Panc1 (cell line): ENCODE results near the gene GRID2. TPM values are rescaled to one million over a fixed set of nuclear protein-coding genes. Genes with fewer than 3 reads are reported as not detected.
A peak's percentile ranks its signal among the peaks of the same experiment; 100 is the strongest.

ENCODE experiments used
- ATAC-seq: fragments of 200-7000 bp; cut with Tn5 transposase; 2 replicates; pipeline ENCODE4 v1.9.1; 2020; ENCODE audit warnings: mild to moderate bottlenecking, moderate library complexity
- BruUV-seq: library from RNA; stranded (reverse); fragments of 400-500 nt; replicated peaks from 2 replicates; lab custom pipeline; 2021; lab: Mats Ljungman, UMichigan
- CTCF ChIA-PET: fragments of 300-600 bp; sonication (Branson Sonifier 250); formaldehyde crosslinking; loops from one replicate; lab custom pipeline; 2022; ENCODE audit warnings: antibody characterized with exemption; lab: Charles Lee
- POLR2A ChIA-PET: fragments of 300-600 bp; sonication (Branson Sonifier 250); formaldehyde crosslinking; loops from one replicate; lab custom pipeline; 2022; ENCODE audit warnings: antibody characterized with exemption; lab: Charles Lee
- DNase-seq: peaks from one replicate; pipeline ENCODE4 v3.0.0-alpha.2; 2010; ENCODE audit warnings: low read depth, low spot score
- H3K27ac ChIP-seq: 2 replicates; pipeline ENCODE4 v1.5.1; 2011; ENCODE audit warnings: mild to moderate bottlenecking, low read length, inconsistent platforms
- H3K27me3 ChIP-seq: fragments of 200-500 bp; sonication (Bioruptor generic); 2 replicates; pipeline ENCODE4 v1.6.0; 2014; ENCODE audit warnings: low read length, inconsistent platforms; ENCODE audit not compliant: control insufficient read depth, insufficient read depth
- H3K36me3 ChIP-seq: fragments of 200-500 bp; sonication (Bioruptor generic); 2 replicates; pipeline ENCODE4 v1.5.1; 2014; ENCODE audit warnings: inconsistent platforms, mild to moderate bottlenecking, low read length, moderate library complexity; ENCODE audit not compliant: control insufficient read depth, insufficient read depth
- H3K4me1 ChIP-seq: 2 replicates; pipeline ENCODE4 v1.5.1; 2011; ENCODE audit warnings: inconsistent platforms, mild to moderate bottlenecking, low read length, moderate library complexity; ENCODE audit not compliant: control insufficient read depth, insufficient read depth
- H3K4me3 ChIP-seq, 2 experiments: 2 replicates each; pipeline ENCODE4 v1.5.1; 2011 to 2012; ENCODE audit warnings: low read depth in 2 of 2, low read length in 2 of 2, mild to moderate bottlenecking in 2 of 2, inconsistent platforms in 1 of 2, moderate library complexity in 1 of 2
- H3K9me3 ChIP-seq: fragments of 200-500 bp; sonication (Bioruptor generic); 2 replicates; pipeline ENCODE4 v1.5.1; 2014; ENCODE audit warnings: low read depth, mild to moderate bottlenecking, inconsistent platforms, low read length, moderate library complexity; ENCODE audit not compliant: control insufficient read depth, insufficient read depth
- POLR2AphosphoS5 ChIP-seq: IDR thresholded peaks from 2 replicates; pipeline ENCODE4 v1.6.1; 2012; ENCODE audit warnings: mild to moderate bottlenecking, low read depth, low read length, moderate library complexity
- SIN3A ChIP-seq: IDR thresholded peaks from 2 replicates; pipeline ENCODE4 v1.6.1; 2012; ENCODE audit warnings: low read depth, mild to moderate bottlenecking, low read length, moderate library complexity, borderline replicate concordance; ENCODE audit not compliant: insufficient read depth
- TCF7L2 ChIP-seq: IDR thresholded peaks from 2 replicates; pipeline ENCODE4 v1.6.1; 2011; ENCODE audit warnings: mild to moderate bottlenecking, low read depth, low read length, inconsistent platforms
- in situ Hi-C: cut with HindIII; loops from 2 replicates; pipeline ENCODE4 v1.10.0; 2016; ENCODE audit warnings: low sequenced_read_pairs, low pct_unique_long_range_greater_than_20kb
- intact Hi-C: fragments of 100-400 bp; cut with micrococcal nuclease; formaldehyde crosslinking; loops from one replicate; pipeline ENCODE4 v1.10.0; 2022; ENCODE audit not compliant: unreplicated experiment
- total RNA-seq: library from RNA; stranded (reverse); gene quantifications from one replicate; pipeline ENCODE4 v1.2.1, GENCODE V29; 2021; ENCODE audit not compliant: unreplicated experiment
- TF ChIP-seq, protein P1 (sequence below), 2 experiments: IDR thresholded peaks; 2 replicates each; pipeline ENCODE4 v1.6.1; 2011 to 2012; ENCODE audit warnings: low read depth in 2 of 2, control low read depth in 1 of 2, low read length in 1 of 2, mild to moderate bottlenecking in 1 of 2, moderate library complexity in 1 of 2; ENCODE audit not compliant: insufficient read depth in 1 of 2
- TF ChIP-seq, protein P2 (sequence below): fragments of 450-650 bp; IDR thresholded peaks from 2 replicates; pipeline ENCODE4 v1.5.1; 2017; ENCODE audit warnings: mild to moderate bottlenecking

The GRID2 gene
- total RNA-seq, 1 experiment from 2014 or later: 0.08 TPM

DNA sequence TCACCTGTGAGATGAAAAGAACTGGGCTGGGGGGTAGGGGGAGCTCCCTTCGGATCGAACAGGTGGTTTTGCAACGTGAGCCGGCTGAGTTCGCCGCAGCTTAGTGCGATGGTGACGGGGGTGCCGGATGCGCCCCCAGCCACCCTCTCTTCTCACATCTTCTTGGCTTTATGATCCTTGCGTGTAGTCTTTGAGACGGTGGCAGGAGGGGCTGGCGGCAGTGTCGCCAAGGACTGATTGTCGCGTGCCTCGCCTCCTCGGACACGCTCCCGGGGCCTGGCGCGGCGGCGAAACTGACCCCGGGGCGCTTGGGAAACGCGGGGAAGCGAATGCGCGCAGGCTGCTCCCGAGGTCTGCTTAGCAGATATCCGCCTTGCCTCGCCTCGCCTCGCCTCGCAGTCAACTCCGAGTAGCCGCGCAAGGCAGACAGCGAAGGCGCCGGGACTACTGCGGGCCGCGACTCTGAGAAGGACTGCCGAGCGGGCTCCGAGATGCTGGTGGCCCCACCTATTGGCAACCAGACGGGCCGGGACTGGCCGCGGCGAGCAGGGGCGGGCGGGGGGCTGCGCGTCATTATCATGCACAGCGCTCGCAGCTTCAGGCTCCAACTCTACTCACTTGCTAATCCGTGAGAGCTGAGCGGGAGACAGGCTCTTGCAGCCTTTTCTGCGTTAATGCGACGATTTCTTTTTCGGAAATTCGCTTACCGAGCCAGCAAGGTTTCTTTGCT is 1.5 kb downstream of the GRID2 start:
- CTCF ChIA-PET: no interaction called here
- POLR2A ChIA-PET: no interaction called here
- H3K9me3 ChIP-seq: no peaks in the 10 kb centered on the region
- TF ChIP-seq, protein P1, sequence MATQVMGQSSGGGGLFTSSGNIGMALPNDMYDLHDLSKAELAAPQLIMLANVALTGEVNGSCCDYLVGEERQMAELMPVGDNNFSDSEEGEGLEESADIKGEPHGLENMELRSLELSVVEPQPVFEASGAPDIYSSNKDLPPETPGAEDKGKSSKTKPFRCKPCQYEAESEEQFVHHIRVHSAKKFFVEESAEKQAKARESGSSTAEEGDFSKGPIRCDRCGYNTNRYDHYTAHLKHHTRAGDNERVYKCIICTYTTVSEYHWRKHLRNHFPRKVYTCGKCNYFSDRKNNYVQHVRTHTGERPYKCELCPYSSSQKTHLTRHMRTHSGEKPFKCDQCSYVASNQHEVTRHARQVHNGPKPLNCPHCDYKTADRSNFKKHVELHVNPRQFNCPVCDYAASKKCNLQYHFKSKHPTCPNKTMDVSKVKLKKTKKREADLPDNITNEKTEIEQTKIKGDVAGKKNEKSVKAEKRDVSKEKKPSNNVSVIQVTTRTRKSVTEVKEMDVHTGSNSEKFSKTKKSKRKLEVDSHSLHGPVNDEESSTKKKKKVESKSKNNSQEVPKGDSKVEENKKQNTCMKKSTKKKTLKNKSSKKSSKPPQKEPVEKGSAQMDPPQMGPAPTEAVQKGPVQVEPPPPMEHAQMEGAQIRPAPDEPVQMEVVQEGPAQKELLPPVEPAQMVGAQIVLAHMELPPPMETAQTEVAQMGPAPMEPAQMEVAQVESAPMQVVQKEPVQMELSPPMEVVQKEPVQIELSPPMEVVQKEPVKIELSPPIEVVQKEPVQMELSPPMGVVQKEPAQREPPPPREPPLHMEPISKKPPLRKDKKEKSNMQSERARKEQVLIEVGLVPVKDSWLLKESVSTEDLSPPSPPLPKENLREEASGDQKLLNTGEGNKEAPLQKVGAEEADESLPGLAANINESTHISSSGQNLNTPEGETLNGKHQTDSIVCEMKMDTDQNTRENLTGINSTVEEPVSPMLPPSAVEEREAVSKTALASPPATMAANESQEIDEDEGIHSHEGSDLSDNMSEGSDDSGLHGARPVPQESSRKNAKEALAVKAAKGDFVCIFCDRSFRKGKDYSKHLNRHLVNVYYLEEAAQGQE (IDR thresholded peaks at IDR 0.05; ENCODE audit: insufficient read depth in 1 of 2, low read depth in 2 of 2, low read length in 1 of 2): no peak
- TF ChIP-seq, protein P2, sequence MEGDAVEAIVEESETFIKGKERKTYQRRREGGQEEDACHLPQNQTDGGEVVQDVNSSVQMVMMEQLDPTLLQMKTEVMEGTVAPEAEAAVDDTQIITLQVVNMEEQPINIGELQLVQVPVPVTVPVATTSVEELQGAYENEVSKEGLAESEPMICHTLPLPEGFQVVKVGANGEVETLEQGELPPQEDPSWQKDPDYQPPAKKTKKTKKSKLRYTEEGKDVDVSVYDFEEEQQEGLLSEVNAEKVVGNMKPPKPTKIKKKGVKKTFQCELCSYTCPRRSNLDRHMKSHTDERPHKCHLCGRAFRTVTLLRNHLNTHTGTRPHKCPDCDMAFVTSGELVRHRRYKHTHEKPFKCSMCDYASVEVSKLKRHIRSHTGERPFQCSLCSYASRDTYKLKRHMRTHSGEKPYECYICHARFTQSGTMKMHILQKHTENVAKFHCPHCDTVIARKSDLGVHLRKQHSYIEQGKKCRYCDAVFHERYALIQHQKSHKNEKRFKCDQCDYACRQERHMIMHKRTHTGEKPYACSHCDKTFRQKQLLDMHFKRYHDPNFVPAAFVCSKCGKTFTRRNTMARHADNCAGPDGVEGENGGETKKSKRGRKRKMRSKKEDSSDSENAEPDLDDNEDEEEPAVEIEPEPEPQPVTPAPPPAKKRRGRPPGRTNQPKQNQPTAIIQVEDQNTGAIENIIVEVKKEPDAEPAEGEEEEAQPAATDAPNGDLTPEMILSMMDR: no peak
- TF ChIP-seq TCF7L2 (no peak), POLR2AphosphoS5 (no peak), SIN3A (no peak)
- no peak overlapping the region for H3K27ac ChIP-seq
- no peaks in the 10 kb centered on the region for H3K36me3 ChIP-seq
- in situ Hi-C loops: no loop called here
- no TSS peak for BruUV-seq
- peaks cover 9% of the 10 kb centered on the region for H3K27me3 ChIP-seq
- H3K4me3 ChIP-seq: peak overlapping the region; percentile 33 to 46
- peaks cover 6% of the 10 kb centered on the region for H3K4me1 ChIP-seq
- intact Hi-C loops: no loop called here
- DNase-seq: no peak
- ATAC-seq: peak; percentile 87

DNA sequence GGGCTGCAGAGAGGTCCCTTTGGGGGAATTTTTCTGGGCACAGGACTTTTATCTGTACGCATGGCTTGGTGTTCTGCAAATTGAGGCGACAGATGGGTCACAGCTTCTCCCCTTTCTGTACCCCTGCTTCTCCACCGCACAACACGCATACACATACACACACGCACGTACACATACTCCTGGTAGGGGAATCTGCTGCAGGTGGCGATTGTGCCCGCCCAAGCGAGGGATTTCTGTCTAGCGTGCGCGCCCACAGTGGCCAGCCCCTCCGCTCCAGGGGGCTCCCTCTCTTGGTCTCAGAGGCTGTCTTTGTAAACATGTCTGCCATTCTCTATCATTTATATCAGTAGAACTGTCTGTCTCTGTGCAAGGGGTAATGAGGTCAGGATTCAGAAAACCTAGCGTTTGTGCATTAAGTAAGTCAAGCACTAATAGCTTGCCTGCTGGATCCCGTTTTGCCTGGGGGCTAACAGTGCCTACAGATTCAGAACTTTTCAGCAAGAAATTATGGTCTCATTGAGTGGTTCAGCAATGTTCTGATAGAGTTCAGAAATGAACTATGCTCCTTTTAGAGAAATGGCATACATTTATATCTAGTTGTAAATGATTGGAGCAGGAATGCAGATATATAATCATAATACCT is 2.2 kb downstream of the GRID2 start:
- CTCF ChIA-PET: no interaction called here
- BruUV-seq: no TSS peak
- ATAC-seq (peak; percentile 49), DNase-seq (no peak)
- Histone ChIP-seq H3K4me1 (peaks cover 6% of the 10 kb centered on the region), H3K9me3 (no peaks in the 10 kb centered on the region), H3K4me3 (peak overlapping the region; percentile 33 to 46), H3K27ac (no peak overlapping the region), H3K36me3 (no peaks in the 10 kb centered on the region), H3K27me3 (peaks cover 9% of the 10 kb centered on the region)
- POLR2A ChIA-PET: no interaction called here
- in situ Hi-C loops (no loop called here), intact Hi-C loops (no loop called here)
- TF ChIP-seq SIN3A: no peak
- TF ChIP-seq POLR2AphosphoS5: no peak
- TF ChIP-seq, protein P2: no peak
- TF ChIP-seq, protein P1 (IDR thresholded peaks at IDR 0.05; ENCODE audit: insufficient read depth in 1 of 2, low read depth in 2 of 2, low read length in 1 of 2): no peak
- TF ChIP-seq TCF7L2: no peak
